Adipose tissue (tissue), 3 donors: Measurements from ENCODE around the gene ITGA6. TPM values are rescaled to one million over a fixed set of nuclear protein-coding genes. Genes with fewer than 3 reads are reported as not detected.

ENCODE experiments used
- H3K27ac ChIP-seq: one replicate; pipeline ENCODE4 v1.5.1; 2013; ENCODE audit warnings: low read depth, low read length
- WGBS, 3 donors: extraction: QIAGEN DNeasy Blood & Tissue Kit; methylation state at CpG; one replicate each; pipeline ENCODE4 v1.1.7; 2013; 5-methylcytosine and 5-hydroxymethylcytosine counted together
- polyA plus RNA-seq, 3 donors: library from polyadenylated mRNA; stranded (reverse); fragments of 200-250 nt; gene quantifications; one replicate each; pipeline ENCODE4 v1.2.3, GENCODE V29; 2013
- donor health status: healthy with polysubstance abuse.
- donor health status: Bipolar disorder and iron deficiency.
- donor health status: healthy.

ITGA6 gene
- polyA plus RNA-seq, 3 donors, result 10.7 to 33.9 (median 14.9) TPM

DNA sequence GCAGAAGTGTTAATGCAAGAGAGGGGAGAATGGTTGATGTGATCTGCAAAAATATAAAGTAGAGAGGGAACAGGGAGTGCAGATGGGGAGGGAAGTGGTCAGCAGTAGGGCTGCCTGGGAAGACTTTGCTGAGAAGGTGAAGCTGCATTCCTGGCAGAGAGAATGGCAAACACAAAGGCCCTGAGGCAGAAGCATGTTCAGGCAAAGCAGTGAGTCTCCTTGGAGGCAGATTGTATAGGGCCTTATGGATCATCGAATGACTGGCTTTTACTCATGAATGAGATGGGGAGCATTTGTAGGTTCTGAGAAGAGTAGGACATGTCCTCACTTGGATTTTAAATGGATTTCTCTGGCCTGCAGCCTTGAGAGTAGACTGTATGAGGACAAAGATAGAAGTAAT is 9.5 kb downstream of the ITGA6 start:
- WGBS, 3 donors, result 73 to 97% (median 94%) methylated on average over 1 of the region's 1 CpG
- H3K27ac ChIP-seq, result no peak overlapping the region

- 54 to 80% (median 60%) methylated on average over 6 of the region's 6 CpGs for WGBS, 3 donors
- H3K27ac ChIP-seq, result no peak overlapping the region
These were observed 10.3 kb downstream of the ITGA6 start for GRCh38 chr2:172437419-172438341.

GRCh38 chr2:172438741-172439508 is 11.5 kb downstream of the ITGA6 start:
- WGBS, 3 donors, result 39 to 66% (median 50%) methylated on average over 8 of the region's 8 CpGs
- no peak overlapping the region for H3K27ac ChIP-seq

- WGBS, 3 donors, result 62 to 93% (median 89%) methylated on average over 2 of the region's 2 CpGs
- no peak overlapping the region for H3K27ac ChIP-seq
These were observed 12.1 kb downstream of the ITGA6 start for GRCh38 chr2:172439509-172439860.

GRCh38 chr2:172439911-172440310 is 12.5 kb downstream of the ITGA6 start:
- 39 to 79% (median 55%) methylated on average over 1 of the region's 1 CpG for WGBS, 3 donors
- no peak overlapping the region for H3K27ac ChIP-seq

DNA sequence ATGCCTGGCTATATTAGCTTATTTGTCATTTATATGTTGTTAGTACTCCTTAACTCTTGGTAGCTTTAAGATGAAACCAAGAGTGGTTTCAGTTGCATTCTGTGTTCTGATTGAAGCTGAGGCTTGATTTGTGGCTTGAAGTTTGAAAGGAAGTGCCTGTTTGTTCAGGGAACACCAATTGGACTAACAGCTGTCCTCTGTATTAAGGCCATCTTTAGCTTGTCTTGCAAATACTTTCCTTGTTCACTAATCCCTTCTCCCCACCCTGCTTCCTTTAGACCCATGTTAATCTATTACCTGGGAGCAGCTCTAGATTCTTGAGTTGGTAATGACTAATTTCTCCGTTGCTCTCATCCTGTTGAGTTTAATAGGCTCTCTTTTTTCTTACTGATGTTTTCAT is 13.4 kb downstream of the ITGA6 start:
- WGBS, 3 donors, result 34 to 55% (median 52%) methylated on average over 1 of the region's 1 CpG

DNA sequence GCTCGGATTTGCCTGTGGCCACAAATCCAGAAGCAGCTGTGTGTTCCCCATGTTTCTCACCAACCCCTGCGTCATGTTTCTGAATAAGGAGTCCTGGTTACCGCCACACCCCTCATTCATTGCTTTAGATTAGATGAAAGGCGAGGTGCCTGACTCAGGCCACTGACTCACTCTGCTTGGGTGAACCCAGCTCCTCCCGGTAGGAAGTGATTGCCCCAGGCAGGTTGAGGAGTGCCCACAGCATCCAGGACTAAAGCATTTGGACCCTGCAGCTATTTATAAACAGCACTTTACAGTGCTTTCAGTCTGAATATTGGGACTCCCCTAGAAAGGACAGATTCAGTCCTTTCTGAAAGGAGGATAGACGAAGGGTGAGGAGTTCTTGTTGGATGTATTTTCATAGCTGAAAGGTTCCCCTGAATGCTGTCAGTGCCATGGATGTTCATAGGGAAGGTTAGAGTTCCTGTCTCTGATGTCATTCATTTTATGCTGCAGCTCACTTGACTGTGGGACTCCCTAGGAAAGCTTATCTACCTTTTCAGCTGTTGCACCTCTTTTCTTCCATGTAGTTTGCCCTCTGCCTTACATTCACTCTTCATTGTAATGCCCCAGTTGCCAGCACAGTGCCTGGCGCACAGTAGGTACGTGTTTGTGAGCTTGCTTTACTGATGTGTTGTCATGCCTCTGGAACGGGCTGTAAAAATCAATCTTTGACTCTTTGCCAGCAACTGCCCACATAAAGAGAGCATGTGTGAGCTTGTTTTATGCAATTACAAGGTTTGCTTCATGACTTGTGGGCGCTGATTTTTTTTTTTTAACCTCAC is 14.9 kb downstream of the ITGA6 start:
- no peak overlapping the region for H3K27ac ChIP-seq
- 29 to 61% (median 59%) methylated on average over 10 of the region's 10 CpGs for WGBS, 3 donors

More for the DNA sequence above, 13.4 kb downstream of the ITGA6 start:
- H3K27ac ChIP-seq, result no peak overlapping the region

DNA sequence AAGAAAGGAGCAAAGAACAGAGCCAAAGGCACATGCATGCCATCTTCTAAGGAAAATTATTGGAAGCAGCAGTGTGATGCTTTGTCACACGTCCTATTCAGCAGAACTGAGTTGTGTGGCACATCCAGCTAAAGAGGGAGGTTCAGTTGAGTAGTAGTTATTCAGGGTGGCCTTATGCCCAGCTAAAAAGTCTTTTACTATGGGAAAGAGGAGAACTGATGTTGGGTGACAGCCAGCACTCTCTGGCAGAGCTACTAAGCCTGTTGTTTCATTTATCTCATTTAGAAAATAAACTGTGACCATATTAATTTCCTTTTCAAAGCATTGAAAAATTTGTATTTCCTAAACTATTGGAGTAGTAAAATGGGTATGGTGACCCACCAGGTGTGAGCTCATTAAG is 18.5 kb downstream of the ITGA6 start:
- 43 to 59% (median 55%) methylated on average over 1 of the region's 1 CpG for WGBS, 3 donors
- H3K27ac ChIP-seq, result no peak overlapping the region

DNA sequence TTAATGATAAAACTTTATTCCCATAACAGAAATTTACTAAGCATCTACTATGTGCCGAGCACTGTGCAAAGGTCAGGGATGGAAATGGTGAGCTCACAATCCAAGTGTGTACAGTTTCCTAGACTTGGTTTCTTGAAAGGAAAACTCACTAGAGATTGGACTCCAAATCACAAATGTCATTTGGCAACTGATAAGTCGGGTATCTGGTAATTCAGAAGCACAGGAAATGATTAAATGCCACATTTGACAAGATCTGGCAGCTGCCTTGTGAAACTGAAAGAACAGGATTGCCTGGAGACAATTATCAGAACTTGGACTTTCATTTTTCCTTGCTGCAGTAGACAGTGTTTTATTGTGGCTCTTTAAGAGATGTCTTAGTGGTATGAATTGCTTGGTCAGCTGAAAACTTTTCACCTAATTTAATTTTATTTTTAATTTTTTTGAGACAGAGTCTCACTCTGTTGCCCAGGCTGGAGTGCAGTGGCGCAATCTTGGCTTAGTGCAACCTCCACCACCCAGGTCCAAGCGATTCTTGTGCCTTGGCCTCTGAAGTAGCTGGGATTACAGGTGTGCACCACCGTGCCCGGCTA is 19.2 kb downstream of the ITGA6 start:
- H3K27ac ChIP-seq, result no peak overlapping the region
- WGBS, 3 donors, result 67 to 68% (median 67%) methylated on average over 6 of the region's 6 CpGs

GRCh38 chr2:172447811-172448493 is 20.6 kb downstream of the ITGA6 start:
- H3K27ac ChIP-seq, result no peak overlapping the region
- WGBS, 3 donors, result 69 to 88% (median 84%) methylated on average over 5 of the region's 5 CpGs

- WGBS, 3 donors, result 42 to 81% (median 74%) methylated on average over 3 of the region's 3 CpGs
- no peak overlapping the region for H3K27ac ChIP-seq
These were observed 21.3 kb downstream of the ITGA6 start for GRCh38 chr2:172448544-172449267.

GRCh38 chr2:172449911-172450550 is 22.6 kb downstream of the ITGA6 start:
- 84 to 94% (median 92%) methylated on average over 8 of the region's 8 CpGs for WGBS, 3 donors
- no peak overlapping the region for H3K27ac ChIP-seq

DNA sequence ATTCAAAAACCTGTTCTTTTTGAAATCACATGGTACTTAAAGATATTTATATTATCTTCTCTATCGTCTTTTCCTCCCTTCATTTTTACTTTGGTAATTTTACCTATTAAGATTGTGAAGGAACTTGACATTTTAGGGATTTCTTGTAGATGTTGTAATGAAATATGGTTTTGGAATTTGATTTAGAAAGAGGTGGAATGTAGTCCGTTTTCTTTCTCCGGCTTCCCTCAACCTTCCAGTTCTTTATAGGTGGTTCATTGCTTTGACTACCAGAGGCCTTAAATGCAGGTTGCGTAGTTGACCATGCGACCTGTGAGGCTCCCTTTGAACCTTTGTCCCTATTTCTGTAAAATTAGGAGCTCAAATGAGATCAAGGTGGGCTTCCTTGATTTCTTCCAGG is 24.5 kb downstream of the ITGA6 start:
- H3K27ac ChIP-seq, result no peak overlapping the region
- WGBS, 3 donors, result 79 to 90% (median 90%) methylated on average over 5 of the region's 5 CpGs

DNA sequence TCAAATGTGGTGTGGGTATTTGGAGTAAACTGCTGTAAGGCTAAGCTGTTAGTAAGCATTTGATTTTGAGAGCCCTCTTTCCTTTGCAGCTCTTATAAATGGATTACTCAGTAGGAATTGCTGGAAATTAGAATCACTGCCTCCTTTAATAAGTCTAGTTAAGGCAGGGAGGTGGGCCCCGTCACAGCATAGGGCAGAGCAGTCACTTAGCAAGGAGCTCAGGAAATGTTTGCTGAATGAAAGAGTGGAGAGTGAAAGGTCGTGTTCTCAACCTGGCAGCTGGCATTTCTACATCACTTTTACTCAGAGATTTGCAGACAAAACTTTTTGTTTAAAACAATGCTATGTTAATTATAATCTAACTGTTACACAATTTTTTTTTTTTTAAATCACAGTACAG is 25.5 kb downstream of the ITGA6 start:
- H3K27ac ChIP-seq, result no peak overlapping the region
- 42 to 78% (median 77%) methylated on average over 2 of the region's 2 CpGs for WGBS, 3 donors

GRCh38 chr2:172454404-172455120 is 27.2 kb downstream of the ITGA6 start:
- 37 to 48% (median 38%) methylated on average over 6 of the region's 6 CpGs for WGBS, 3 donors
- no peak overlapping the region for H3K27ac ChIP-seq

DNA sequence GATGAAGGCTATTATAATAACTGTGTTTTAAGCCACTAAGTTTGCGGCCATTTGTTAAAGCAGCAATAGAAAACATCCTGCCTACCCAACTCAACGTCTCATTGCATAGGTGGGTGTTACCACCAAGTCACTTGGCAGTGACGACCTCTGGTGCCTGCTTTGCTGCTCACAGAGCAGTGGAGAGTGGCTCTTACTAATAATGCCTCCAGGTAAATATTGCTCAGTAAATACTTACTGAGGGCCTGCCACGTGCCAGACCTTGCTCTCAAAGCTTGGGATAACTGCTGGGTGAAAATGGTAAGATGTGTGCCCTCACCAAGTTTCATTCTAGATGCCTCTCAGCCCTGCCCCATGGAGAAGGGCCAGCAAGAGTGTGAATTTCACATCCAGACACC is 27.7 kb downstream of the ITGA6 start:
- H3K27ac ChIP-seq, result no peak overlapping the region
- 29 to 61% (median 45%) methylated on average over 4 of the region's 4 CpGs for WGBS, 3 donors
